ENCODE measurements around the gene TUSC2. TPM values are rescaled to one million over a fixed set of nuclear protein-coding genes. Genes with fewer than 3 reads are reported as not detected.

The TUSC2 gene
- total and polyA plus RNA-seq, 7 donors, result 23.2 to 54.7 (median 35.5) TPM

GRCh38 chr3:50299929-50300680, 27.9 kb downstream of the TUSC2 start:
- intact Hi-C loops (cut with DNase I), result loop anchor here (2.0 kb wide), 1 partner anchor 21 kb away; no protein-coding TSS in a partner anchor

GRCh38 chr3:50299638-50299928, 28.4 kb downstream of the TUSC2 start:
- Histone ChIP-seq H3K4me1 (peaks cover 4 to 45% (median 40%) of the 10 kb centered on the region in 4 donors), H3K9me3 (no peaks in the 10 kb centered on the region), H3K27ac (peak overlapping the region; percentile 88 to 89 (median 88)), H3K27me3 (no peaks in the 10 kb centered on the region), H3K4me3 (peak overlapping the region; percentile 38 to 69 (median 63)), H3K36me3 (no peaks in the 10 kb centered on the region)
- no peak for DNase-seq
- TF ChIP-seq CTCF (IDR thresholded peaks at IDR 0.05), result no peak
- TF ChIP-seq POLR2A (IDR thresholded peaks at IDR 0.05), result no peak
- peak in 1 of 4 donors; percentile 12 for TF ChIP-seq EP300 (IDR thresholded peaks at IDR 0.05)
- peak in 1 of 4 donors; percentile 3 for TF ChIP-seq POLR2AphosphoS5 (IDR thresholded peaks at IDR 0.05)
- intact Hi-C loops (cut with DNase I), result loop anchor here (2.0 kb wide), 1 partner anchor 21 kb away; no protein-coding TSS in a partner anchor
- WGBS, 2 donors, result 1 to 3% methylated on average over 12 of the region's 12 CpGs

More at GRCh38 chr3:50299929-50300680, 27.9 kb downstream of the TUSC2 start:
- Histone ChIP-seq H3K27ac (peak overlapping the region; percentile 88 to 89 (median 88)), H3K4me3 (peak overlapping the region; percentile 38 to 69 (median 63)), H3K4me1 (peaks cover 4 to 45% (median 40%) of the 10 kb centered on the region in 4 donors), H3K36me3 (no peaks in the 10 kb centered on the region), H3K9me3 (no peaks in the 10 kb centered on the region), H3K27me3 (no peaks in the 10 kb centered on the region)
- DNase-seq, result peak; percentile 75
- 55 to 56% methylated on average over 12 of the region's 12 CpGs for WGBS, 2 donors
- TF ChIP-seq POLR2A (IDR thresholded peaks at IDR 0.05) (peak in 1 of 2 donors; percentile 24), POLR2AphosphoS5 (IDR thresholded peaks at IDR 0.05) (peak in 1 of 4 donors; percentile 6), CTCF (IDR thresholded peaks at IDR 0.05) (no peak), EP300 (IDR thresholded peaks at IDR 0.05) (no peak)

- peak; percentile 100 for DNase-seq
- intact Hi-C loops (cut with DNase I), result loop anchor here (2.0 kb wide), 1 partner anchor 22 kb away; no protein-coding TSS in a partner anchor
- Histone ChIP-seq H3K27ac (peak within 1 kb of the TSS; percentile 88 to 89 (median 88)), H3K4me1 (peaks cover 4 to 45% (median 40%) of the 10 kb centered on the region in 4 donors), H3K27me3 (no peaks in the 10 kb centered on the region), H3K4me3 (peak within 1 kb of the TSS; percentile 60 to 69 (median 63)), H3K9me3 (no peaks in the 10 kb centered on the region), H3K36me3 (no peaks in the 10 kb centered on the region)
- WGBS, 2 donors, result 0 to 1% methylated on average over 61 of the region's 61 CpGs
- TF ChIP-seq POLR2A (IDR thresholded peaks at IDR 0.05) (peak; percentile 83 to 96), POLR2AphosphoS5 (IDR thresholded peaks at IDR 0.05) (peak; percentile 96 to 97 (median 97)), EP300 (IDR thresholded peaks at IDR 0.05) (no peak), CTCF (IDR thresholded peaks at IDR 0.05) (peak; percentile 28 to 58 (median 44))
Measured at GRCh38 chr3:50298836-50299637, 29.0 kb downstream of the TUSC2 start, which contains the start of the genes HYAL3 and NAA80. TSS of gene HYAL3 (minus strand) at chr3:50299405. CDS start at chr3:50295602, 3,803 bp downstream. TSS of gene NAA80 (minus strand) at chr3:50299405. CDS start at chr3:50297463, 1,942 bp downstream.

DNA sequence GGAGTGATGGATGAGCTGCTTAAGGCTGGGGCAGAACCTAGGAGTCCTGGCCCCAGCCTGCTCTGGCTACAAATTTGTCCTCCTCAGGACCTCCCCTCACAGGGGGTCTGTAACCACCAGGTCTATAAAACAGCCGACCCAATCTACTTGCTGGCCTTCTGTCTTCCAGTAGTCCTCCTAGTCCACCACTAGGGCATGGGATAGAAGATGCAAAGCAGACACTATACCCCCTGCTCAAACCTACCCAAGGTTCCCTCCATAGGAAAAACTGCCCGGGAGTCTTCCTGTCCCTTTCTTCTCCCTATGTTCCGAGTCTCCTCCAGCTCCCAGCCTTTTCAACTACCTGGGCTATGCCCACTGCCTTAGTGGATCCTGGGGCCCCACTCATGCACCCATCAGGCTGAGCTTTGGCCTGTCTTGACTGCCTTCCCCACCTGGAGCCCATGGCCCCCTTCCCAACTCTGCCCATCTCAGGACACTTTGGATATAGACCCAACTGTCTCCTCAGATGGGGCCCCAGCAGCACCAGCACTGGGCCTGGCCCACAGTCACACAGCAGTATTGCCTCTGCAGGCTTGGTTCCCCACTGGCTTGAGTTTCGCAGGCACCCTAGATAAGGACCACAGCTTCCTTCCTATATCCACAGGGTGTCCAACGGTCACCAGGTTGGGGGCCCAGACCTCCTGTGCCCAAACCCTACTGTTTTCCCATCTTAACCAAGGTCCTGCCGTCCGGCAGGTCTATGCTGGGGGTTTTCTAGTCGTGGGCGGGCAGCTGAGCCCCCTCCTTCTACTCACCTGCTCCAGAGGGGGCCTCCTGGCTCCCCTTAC, 29.9 kb downstream of the TUSC2 start:
- intact Hi-C loops (cut with DNase I), result loop anchor here (2.0 kb wide), 1 partner anchor 23 kb away; no protein-coding TSS in a partner anchor
- Histone ChIP-seq H3K4me3 (peak overlapping the region; percentile 60 to 69 (median 63)), H3K36me3 (no peaks in the 10 kb centered on the region), H3K27me3 (no peaks in the 10 kb centered on the region), H3K9me3 (no peaks in the 10 kb centered on the region), H3K4me1 (peaks cover 4 to 43% (median 38%) of the 10 kb centered on the region in 4 donors), H3K27ac (peak overlapping the region; percentile 88 to 89 (median 88))
- no peak for TF ChIP-seq EP300 (IDR thresholded peaks at IDR 0.05)
- TF ChIP-seq CTCF (IDR thresholded peaks at IDR 0.05), result no peak
- TF ChIP-seq POLR2AphosphoS5 (IDR thresholded peaks at IDR 0.05), result no peak
- no peak for TF ChIP-seq POLR2A (IDR thresholded peaks at IDR 0.05)
- DNase-seq, result peak; percentile 71
- WGBS, 2 donors, result 44 to 53% methylated on average over 9 of the region's 9 CpGs
